Right ventricle myocardium inferior (tissue), 1 donor: ENCODE data around the gene TUB. TPM values are rescaled to one million over a fixed set of nuclear protein-coding genes. Genes with fewer than 3 reads are reported as not detected.

Source experiments
- ATAC-seq: fragments of 200-7000 bp; cut with Tn5 transposase; one replicate; pipeline ENCODE4 v1.9.1; 2020; ENCODE audit warnings: mild to moderate bottlenecking, moderate library complexity
- DNase-seq: peaks from one replicate; pipeline ENCODE4 v3.0.0; 2021; ENCODE audit errors: missing footprints
- intact Hi-C: fragments of 100-400 bp; cut with DNase I; formaldehyde crosslinking; loops from one replicate; pipeline ENCODE4 v1.11.0; 2022
- total RNA-seq: library from RNA; stranded (reverse); fragmentation: NEBNext Ultra II Directional; extraction: Animal tissue kit (Norgen Biotek cat#: 25700); gene quantifications from one replicate; pipeline ENCODE4 v1.2.1, GENCODE V29; 2021
- donor health status: DM: no; HTN: yes; CAD: no; lungs with severe emphysema.

TUB gene
- total RNA-seq, 1 donor from 2014 or later = 21.4 TPM

DNA sequence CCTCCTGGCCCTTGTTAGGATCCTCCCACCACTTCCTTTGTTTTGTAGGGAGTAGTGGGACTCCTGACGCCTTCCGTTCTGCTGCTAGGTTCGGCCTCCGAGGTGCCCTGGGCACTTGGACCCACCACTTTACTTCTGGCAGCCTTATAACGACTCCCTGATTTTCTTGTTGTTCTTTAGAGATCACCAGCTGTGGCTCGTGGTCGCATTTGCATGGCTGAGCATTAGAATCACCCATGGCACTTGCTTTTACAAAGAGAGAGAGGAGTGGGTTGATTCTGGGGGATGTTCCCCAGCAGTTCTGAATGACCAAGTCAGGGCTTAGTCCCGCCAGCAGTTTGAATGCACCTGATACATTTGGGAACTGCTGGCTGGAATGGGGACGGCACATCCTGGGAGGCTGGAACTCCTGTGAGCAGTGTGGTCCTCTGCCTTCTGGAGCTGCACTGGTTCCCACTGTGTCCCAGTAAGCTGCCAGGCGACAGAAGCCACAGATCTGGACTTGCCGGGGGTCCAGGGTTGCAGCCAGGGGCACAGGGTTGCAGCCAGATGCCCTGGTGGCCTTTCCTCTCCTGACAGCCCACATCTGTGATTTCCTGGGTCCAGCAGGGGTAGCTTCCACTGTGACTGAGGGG is 4.1 kb downstream of the TUB start:
- intact Hi-C loops = loop anchor here (5.0 kb wide), 1 partner anchor 53 kb away; no protein-coding TSS in a partner anchor
- DNase-seq = no peak
- no peak for ATAC-seq

DNA sequence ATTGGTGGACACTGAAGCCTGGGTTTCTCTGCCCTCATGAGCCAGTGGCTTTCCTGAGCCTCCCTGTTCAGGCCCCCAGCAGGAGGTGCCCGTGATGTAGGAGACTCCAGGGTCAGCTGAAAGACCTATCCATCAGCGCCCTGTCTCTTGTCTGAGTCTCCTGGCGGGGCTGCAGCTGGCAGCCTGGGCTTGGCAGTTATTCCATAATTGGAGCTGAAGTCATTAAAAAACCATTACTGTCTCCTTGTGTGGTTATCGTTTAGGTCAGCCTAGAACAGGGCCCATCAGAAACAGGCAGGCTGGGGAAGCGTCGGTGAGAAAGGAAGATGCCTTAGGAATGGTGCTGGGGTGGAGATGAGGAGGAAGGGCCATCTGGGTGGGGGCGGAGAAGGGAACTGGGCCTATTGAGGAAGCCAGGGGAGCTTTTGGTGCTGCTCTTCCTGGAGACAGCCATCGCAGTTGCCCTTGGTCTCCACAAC is 5.0 kb downstream of the TUB start:
- no peak for DNase-seq

DNA sequence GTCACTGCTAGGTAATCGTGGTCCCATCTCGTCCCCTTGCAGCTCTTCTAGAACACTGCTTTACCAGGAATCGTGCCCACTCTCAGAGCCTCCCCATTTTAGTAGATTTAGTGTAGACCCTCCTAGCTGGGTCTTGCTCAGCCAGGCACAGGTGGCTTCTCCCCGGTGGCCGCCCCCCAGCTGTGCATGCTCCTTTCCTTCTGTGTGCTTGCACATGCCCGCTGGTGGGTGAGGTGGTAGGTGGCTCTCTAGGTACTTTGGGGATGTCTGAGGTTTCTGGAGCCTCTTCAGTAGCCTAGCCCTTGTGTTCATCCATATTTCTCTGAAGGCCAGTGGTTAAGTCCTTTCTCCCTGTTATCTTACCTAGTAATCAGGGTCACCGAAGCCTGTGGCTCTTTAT is 5.6 kb downstream of the TUB start:
- intact Hi-C loops = loop anchor here (5.0 kb wide), 1 partner anchor 54 kb away; no protein-coding TSS in a partner anchor
- ATAC-seq = no peak
- no peak for DNase-seq

More for the DNA sequence above, 5.0 kb downstream of the TUB start:
- intact Hi-C loops = loop anchor here (5.0 kb wide), 1 partner anchor 54 kb away; no protein-coding TSS in a partner anchor
- peak; percentile 45 for ATAC-seq

DNA sequence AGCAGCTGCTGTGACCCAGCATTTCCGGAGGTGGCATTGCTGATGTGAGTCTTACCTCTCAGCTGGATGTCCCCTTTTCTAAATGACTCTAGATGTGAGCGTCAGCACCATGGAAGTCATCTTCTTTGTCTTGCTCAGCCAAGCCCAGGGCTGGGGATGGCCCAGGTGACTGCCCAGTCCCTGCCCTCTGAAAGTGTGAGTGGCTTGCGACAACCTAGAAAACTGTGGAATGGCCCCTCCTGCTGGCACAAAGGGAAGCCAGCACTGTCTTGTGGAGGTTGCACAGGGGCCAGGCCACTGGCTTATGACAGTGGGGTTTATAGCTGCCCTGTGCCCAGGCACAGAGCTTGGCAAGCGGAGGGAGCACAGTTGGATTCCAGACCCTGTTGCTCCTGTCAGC is 6.2 kb downstream of the TUB start:
- DNase-seq = no peak
- ATAC-seq = no peak
- intact Hi-C loops = loop anchor here (5.0 kb wide), 1 partner anchor 55 kb away; no protein-coding TSS in a partner anchor

DNA sequence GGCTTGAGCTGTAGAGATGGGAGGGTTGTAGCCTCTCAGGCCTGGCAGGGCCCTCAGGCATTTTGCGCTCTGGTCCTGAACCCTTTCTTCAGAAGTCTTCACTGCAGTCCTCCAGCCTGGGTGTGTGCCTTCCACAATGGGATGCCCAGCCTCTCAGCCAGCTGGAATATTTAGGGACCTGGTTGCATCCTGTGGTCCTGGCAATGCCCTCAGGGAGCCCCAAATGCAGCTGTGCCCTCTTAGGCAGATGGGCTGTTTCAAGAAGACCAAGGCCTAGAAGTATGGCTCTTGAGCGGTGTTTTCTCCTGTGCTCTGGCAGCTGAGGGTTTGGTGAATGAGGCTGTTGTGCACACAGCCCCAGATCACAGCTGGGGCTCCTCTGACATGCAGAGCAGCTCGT is 6.7 kb downstream of the TUB start:
- ATAC-seq = no peak
- intact Hi-C loops = loop anchor here (5.0 kb wide), 1 partner anchor 55 kb away; no protein-coding TSS in a partner anchor
- no peak for DNase-seq

DNA sequence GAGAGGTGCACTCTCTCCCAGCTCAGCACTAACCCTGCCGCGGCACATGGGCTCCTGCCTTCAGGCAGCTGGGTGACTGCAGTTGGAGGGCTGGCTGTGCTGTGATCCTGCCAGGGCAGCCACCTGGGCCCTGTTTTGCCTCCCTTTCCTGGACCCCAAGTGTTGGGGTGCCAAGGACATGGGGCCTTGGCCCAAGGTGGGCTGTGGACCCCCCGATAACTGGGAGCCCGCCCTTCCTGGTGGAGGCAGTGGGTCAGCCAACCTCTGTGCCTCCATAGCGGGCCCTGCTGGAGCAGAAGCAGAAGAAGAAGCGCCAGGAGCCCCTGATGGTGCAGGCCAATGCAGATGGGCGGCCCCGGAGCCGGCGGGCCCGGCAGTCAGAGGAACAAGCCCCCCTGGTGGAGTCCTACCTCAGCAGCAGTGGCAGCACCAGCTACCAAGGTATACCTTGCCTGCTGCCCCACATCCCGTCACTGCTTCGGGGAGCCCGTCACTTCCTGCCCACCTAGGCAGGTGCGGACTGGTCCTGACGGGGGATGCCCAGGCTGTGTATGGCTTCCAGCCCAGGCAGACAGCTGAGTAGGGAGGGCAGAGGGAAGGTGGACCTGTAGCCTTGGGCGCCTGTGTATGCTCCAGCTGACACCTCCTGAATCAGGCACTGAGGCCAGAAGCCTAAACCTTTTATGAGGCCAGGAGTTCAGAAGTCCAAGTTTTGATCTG is 8.9 kb downstream of the TUB start:
- intact Hi-C loops = loop anchor here (5.0 kb wide), 1 partner anchor 58 kb away; no protein-coding TSS in a partner anchor
- DNase-seq (no peak), ATAC-seq (no peak)

DNA sequence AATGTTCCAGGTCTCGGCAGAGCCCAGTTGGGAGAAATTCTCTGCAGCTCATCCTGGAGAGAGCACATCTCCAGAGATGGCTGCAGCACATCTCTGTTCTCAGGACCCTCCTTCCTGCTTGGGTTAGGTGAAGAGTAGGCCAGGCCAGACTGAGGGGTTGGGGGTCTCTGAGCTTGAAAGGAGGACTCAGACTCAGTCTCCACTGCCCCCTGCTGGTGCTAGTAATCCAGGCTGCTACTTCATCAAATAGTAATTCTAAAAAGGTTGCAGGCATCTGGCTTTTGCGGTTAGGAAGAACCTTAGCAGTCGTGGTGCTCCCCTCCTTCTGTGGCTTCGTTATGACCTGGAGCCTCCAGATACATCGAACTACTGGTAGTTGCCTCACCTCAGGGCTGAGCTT is 9.7 kb downstream of the TUB start:
- intact Hi-C loops = no loop called here
- ATAC-seq (no peak), DNase-seq (no peak)

DNA sequence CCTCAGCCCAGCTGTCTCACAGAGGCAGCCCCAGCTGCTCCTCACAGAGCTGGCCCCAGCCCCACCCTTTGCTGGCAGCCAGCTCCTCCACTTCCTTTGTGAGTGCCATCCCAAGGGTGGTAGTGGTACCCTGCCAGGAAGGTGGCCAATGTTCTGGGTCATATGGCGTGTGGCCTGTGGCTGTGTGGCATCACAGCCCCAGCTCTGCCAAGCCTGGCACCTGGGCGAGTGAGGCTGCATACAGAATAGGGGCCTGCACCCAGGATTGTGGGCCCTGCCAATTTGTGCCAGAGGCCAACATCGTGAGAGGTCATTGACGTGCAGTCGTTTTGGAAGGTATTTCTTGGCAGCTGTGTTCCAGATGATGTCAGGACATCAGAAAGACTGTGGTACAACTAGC is 10.7 kb downstream of the TUB start:
- intact Hi-C loops = no loop called here
- DNase-seq = no peak
- peak; percentile 14 for ATAC-seq

DNA sequence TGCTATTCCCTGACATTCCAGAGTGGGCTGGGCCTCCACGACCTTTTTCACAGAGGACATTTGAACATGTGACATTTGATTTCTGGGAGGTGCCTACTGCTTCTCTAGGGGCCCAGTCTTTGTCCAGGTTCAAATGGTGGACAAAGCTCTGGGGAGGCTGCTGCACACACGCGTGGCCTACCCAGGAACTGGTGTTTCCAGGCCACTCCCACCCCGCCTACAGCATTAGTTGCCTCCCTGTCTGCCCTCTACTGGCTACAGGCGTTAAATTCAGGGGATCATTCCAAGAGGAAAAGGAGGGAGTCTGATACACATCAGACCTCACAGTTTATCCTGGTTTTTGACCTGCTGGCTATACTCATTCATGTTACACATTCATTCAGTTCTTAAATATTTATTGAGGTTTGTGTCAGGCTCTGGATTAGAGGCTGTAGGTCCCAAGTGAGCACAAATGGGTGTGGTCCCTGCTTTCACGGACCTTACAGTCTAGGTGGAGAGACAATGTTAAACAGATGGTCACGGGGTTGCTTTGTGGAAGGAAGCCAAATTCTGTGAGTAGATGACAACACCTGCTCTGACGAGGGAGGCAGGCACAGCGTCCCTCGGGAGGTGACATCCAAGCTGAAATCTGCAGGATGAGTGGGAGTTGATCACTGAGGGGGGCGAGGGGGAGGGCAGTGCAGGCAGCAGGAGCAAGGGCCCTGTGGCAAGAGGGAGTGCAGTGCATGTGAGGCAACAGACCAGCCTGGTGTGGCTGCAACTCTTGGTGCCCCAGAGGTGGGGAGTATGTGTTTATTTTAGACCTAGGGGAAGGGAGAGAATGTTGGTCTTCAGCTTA is 11.8 kb downstream of the TUB start:
- intact Hi-C loops = no loop called here
- DNase-seq (peak; percentile 81), ATAC-seq (peak; percentile 55)

DNA sequence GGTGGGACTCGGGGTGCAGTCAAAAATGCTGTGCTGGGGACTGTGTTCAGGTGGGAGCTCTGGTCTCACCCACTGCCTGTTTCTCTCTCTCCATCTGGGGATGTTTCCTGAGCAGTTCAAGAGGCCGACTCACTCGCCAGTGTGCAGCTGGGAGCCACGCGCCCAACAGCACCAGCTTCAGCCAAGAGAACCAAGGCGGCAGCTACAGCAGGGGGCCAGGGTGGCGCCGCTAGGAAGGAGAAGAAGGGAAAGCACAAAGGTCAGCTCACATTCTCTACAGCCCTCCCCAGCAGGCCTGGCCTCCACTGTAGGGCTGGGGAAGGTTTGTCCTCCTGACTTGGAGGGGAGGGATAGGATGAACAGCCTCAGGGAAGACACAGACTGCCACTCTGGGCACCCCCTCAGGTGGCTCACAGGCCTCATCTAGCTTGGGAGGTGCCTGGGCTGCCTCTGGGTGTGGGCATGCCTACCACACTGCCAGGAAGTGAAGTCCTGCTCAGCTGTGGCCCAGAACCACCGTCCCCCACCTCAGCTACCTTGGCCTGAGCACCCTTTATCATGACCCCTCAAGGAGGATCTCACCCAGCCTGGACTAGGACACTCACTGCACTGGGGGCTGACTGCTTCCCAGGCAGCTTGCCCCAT is 13.0 kb downstream of the TUB start:
- no peak for ATAC-seq
- DNase-seq = no peak
- intact Hi-C loops = no loop called here

DNA sequence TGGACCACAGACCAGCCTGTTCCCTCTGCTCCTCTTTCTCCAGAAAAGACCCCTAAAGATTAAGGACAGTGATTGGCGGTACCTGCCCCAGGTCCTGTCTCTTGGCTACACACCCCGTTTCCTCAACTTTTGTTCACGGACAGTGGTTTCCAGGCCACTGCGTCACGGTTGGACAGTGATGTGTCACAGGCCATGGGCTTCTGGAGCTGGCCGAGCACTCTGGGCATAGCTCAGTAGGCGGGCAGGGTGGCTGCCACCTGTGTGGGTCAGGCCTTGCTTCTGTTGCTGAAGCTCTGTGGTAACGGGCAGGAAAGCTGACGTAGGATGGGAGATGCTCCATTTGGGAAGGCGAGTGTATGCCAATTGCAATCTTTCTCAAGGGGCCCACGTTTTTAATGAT is 13.6 kb downstream of the TUB start:
- intact Hi-C loops = no loop called here
- DNase-seq = no peak
- no peak for ATAC-seq

DNA sequence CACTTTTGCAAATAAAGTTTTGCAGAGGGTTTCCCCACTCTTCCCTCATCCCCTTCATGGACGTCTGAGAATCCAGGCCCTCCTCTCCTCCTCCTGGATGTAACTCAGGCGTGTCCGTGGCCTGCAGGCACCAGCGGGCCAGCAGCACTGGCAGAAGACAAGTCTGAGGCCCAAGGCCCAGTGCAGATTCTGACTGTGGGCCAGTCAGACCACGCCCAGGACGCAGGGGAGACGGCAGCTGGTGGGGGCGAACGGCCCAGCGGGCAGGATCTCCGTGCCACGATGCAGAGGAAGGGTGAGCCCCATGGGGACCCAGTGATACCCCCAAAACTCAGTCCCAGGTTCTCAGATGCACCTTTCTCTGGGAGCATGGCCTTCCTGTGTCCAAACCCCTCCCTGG is 14.4 kb downstream of the TUB start:
- intact Hi-C loops = no loop called here
- ATAC-seq (no peak), DNase-seq (no peak)

DNA sequence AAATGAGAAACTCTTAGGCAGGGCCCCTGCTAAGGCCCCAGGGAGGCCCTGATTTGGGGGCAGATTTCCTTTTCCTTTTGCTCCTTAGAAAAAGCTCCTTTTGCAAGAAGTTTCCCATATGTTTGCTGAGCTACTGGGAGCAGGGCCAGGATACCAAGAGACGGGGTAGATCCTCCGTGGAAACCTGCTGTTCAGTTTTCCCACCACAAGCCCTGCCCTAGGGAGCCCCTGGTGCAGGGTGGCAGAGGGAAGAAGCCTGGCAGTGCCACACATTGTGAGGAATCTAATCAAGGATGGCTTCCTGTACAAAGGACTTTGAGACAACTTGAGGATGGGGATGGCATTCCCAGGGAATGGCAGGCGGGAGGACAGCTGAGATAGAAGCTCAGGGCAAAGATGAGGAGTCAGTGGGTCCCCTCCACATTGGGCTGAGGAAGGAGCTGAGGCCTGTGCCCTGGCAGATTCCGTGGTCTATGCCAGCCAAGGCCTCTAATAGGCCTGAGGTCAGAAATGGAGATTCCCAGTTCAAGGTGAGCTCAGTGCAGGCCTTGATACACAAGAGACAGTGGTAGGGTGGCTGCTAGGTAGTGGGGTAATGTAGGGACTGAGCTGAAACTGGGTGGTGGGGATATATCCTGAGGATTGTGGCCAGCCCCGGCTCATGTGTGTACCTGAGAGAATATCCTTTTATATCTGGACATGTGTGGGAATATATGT is 15.0 kb downstream of the TUB start:
- intact Hi-C loops = no loop called here
- DNase-seq (no peak), ATAC-seq (no peak)

DNA sequence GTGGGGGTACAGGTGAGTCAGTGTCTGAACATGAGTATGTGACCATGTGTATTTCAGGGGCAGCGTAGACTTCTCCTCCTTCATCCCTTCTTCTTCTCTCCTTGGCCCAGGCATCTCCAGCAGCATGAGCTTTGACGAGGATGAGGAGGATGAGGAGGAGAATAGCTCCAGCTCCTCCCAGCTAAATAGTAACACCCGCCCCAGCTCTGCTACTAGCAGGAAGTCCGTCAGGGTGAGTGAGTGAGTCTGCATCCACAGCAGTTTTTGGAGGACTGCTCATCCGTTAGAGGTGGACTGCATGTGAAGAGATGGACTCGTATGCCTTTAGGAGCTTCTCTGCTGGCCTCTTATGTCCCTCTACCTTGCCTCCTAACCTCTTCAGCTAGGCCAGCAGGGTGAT is 15.6 kb downstream of the TUB start:
- ATAC-seq (no peak), DNase-seq (no peak)
- intact Hi-C loops = no loop called here

DNA sequence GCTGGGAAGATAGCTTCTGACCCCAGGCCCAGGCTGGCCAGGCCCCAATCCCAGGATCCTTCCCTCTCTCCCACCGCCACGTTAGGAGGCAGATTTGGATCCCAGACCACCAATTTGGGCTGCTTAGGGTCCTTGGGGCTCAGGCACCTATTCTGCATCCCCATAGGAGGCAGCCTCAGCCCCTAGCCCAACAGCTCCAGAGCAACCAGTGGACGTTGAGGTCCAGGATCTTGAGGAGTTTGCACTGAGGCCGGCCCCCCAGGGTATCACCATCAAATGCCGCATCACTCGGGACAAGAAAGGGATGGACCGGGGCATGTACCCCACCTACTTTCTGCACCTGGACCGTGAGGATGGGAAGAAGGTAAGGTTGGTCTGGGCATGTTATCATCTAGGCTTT is 16.1 kb downstream of the TUB start:
- intact Hi-C loops = no loop called here
- no peak for DNase-seq
- ATAC-seq = no peak

DNA sequence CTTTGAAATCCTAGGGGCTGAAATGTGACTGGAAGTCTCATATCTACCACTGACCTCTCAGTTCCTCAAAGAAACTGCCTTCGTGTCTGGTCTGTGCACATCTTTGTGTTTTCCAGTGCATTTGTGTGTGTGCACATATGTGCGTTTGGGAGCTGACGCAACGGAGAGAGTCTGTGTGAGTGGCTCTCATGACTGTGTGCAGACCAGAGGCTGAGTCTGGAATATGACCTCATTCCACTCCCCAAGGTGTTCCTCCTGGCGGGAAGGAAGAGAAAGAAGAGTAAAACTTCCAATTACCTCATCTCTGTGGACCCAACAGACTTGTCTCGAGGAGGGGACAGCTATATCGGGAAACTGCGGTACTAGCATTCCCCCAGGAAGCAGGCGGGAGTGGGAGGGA is 16.5 kb downstream of the TUB start:
- ATAC-seq (no peak), DNase-seq (no peak)
- intact Hi-C loops = no loop called here

DNA sequence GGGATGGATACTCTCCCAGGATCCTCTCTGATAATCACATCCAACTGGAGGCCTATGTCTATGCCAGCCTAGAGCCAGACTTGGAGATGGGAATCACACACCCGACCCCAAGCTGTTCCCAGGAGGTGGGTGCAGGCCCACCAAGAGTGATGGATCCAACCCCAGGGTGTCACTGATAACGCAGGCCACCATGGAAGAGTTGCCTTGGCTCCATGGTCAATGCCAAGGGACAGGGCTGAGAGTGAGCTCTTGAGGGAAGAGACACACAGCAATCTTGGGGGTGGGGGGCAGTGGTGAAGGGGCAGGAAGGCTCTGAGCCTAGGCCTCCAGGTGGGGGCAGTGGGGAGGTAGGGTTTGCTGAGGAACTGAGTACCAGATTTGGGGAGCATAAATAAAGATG is 16.9 kb downstream of the TUB start:
- ATAC-seq = no peak
- DNase-seq = no peak
- intact Hi-C loops = loop anchor here (2.0 kb wide), 1 partner anchor 91 kb away; no protein-coding TSS in a partner anchor

DNA sequence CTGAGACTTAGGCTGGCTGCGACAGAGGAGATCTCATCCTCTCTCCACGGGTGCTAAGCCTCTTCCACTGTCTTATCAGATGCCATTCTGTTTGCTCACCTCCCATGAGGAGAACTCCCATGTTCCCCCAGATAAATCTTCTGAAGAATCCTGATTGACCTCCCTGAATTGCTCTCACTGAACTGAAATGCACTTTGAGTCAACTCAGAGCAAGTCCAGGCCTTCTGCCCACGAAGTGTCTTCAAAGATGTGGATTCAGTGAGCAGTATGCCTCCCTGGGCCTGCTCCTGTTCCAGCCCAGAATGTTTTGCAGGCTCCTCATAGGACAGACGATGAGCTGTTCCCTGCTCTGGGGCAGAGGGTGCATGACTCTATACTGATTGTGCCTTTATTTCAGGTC is 17.4 kb downstream of the TUB start:
- intact Hi-C loops = loop anchor here (2.0 kb wide), 1 partner anchor 92 kb away; no protein-coding TSS in a partner anchor
- ATAC-seq (no peak), DNase-seq (no peak)
